Mesendoderm (in vitro differentiated cells): ENCODE measurements around the gene MACROD2.
"Not testable (repeated sequence)": the region's sequence is repeated elsewhere in the genome, so short reads cannot be mapped to it uniquely, and the experiment has no call there.

Source experiments
- DNase-seq: peaks from one replicate; pipeline ENCODE4 v3.0.0; 2013
- H2AK5ac ChIP-seq: 2 replicates; pipeline ENCODE4 v1.6.1; 2013; ENCODE audit warnings: low read length, inconsistent platforms
- H2BK120ac ChIP-seq: 2 replicates; pipeline ENCODE4 v1.6.1; 2013; ENCODE audit warnings: low read depth, mild to moderate bottlenecking, low read length, moderate library complexity, mixed read lengths
- H2BK15ac ChIP-seq: replicated peaks from 2 replicates; pipeline ENCODE4 v1.6.1; 2013; ENCODE audit warnings: low read depth, mild to moderate bottlenecking, moderate library complexity
- H2BK5ac ChIP-seq: 2 replicates; pipeline ENCODE4 v1.6.1; 2013; ENCODE audit warnings: low read length, inconsistent platforms
- H3K18ac ChIP-seq: 2 replicates; pipeline ENCODE4 v1.6.1; 2013; ENCODE audit warnings: mild to moderate bottlenecking, low read length, mixed read lengths
- H3K23ac ChIP-seq: one replicate; pipeline ENCODE4 v1.6.1; 2013; ENCODE audit warnings: low read length
- H3K27ac ChIP-seq: 2 replicates; pipeline ENCODE4 v1.5.1; 2013; ENCODE audit warnings: low read depth, mild to moderate bottlenecking, inconsistent platforms, low read length, moderate library complexity
- H3K27me3 ChIP-seq: 2 replicates; pipeline ENCODE4 v1.6.1; 2013; ENCODE audit warnings: low read length, control low read depth, mild to moderate bottlenecking, inconsistent platforms; ENCODE audit not compliant: insufficient read depth, poor library complexity
- H3K36me3 ChIP-seq: 2 replicates; pipeline ENCODE4 v1.6.1; 2013; ENCODE audit warnings: low read length, inconsistent platforms; ENCODE audit not compliant: control insufficient read depth, insufficient read depth
- H3K4ac ChIP-seq: one replicate; pipeline ENCODE4 v1.6.1; 2013; ENCODE audit warnings: low read depth, mild to moderate bottlenecking, low read length, moderate library complexity
- H3K4me1 ChIP-seq: 2 replicates; pipeline ENCODE4 v1.6.1; 2013; ENCODE audit warnings: low read depth, low read length, inconsistent platforms; ENCODE audit not compliant: control insufficient read depth
- H3K4me2 ChIP-seq: 2 replicates; pipeline ENCODE4 v1.6.1; 2013; ENCODE audit warnings: low read length
- H3K4me3 ChIP-seq: 2 replicates; pipeline ENCODE4 v1.5.1; 2013; ENCODE audit warnings: mild to moderate bottlenecking, low read length
- H3K56ac ChIP-seq: one replicate; pipeline ENCODE4 v1.6.1; 2013; ENCODE audit warnings: low read length
- H3K79me1 ChIP-seq: 2 replicates; pipeline ENCODE4 v1.6.1; 2013; ENCODE audit warnings: low read length, inconsistent platforms
- H3K79me2 ChIP-seq: 2 replicates; pipeline ENCODE4 v1.6.1; 2013; ENCODE audit warnings: mild to moderate bottlenecking, low read length; ENCODE audit not compliant: control insufficient read depth, insufficient read depth
- H3K9ac ChIP-seq: 2 replicates; pipeline ENCODE4 v1.6.1; 2013; ENCODE audit warnings: low read length, inconsistent platforms
- H4K5ac ChIP-seq: one replicate; pipeline ENCODE4 v1.6.1; 2013; ENCODE audit warnings: low read length
- H4K8ac ChIP-seq: one replicate; pipeline ENCODE4 v1.6.1; 2013; ENCODE audit warnings: low read depth, mild to moderate bottlenecking, control low read depth, low read length, moderate library complexity
- WGBS: extraction: QIAGEN DNeasy Blood & Tissue Kit; methylation state at CpG from one replicate; pipeline ENCODE4 v1.1.7; 2013; ENCODE audit warnings: low lambda C conversion rate, missing lambda C conversion rate; ENCODE audit not compliant: insufficient coverage; ENCODE audit errors: extremely low coverage; 5-methylcytosine and 5-hydroxymethylcytosine counted together

The MACROD2 gene

GRCh38 chr20:14044712-14045276 lies 49.5 kb downstream of the MACROD2 start:
- H3K23ac ChIP-seq, H3K4ac ChIP-seq, H2BK5ac ChIP-seq, H3K18ac ChIP-seq, H3K27ac ChIP-seq, H3K4me2 ChIP-seq, H3K4me3 ChIP-seq, H2BK120ac ChIP-seq, H3K27me3 ChIP-seq, H2BK15ac ChIP-seq, H3K4me1 ChIP-seq, H3K36me3 ChIP-seq, H3K9ac ChIP-seq, H4K8ac ChIP-seq, H2AK5ac ChIP-seq, H3K79me1 ChIP-seq, H4K5ac ChIP-seq, DNase-seq, H3K79me2 ChIP-seq, H3K56ac ChIP-seq: not testable (repeated sequence)
- WGBS: no CpG with 5 or more reads among the region's 28 CpGs

- no peak overlapping the region for H3K27ac ChIP-seq
- H3K4ac ChIP-seq: no peak overlapping the region
- no peaks in the 10 kb centered on the region for H3K36me3 ChIP-seq
- no peaks in the 10 kb centered on the region for H3K79me2 ChIP-seq
- no CpG with 5 or more reads among the region's 2 CpGs for WGBS
- no peak overlapping the region for H3K56ac ChIP-seq
- no peak overlapping the region for H3K23ac ChIP-seq
- no peak overlapping the region for H2BK5ac ChIP-seq
- no peak overlapping the region for H2BK15ac ChIP-seq
- H4K5ac ChIP-seq: no peak overlapping the region
- H2BK120ac ChIP-seq: no peak overlapping the region
- H3K4me1 ChIP-seq: no peaks in the 10 kb centered on the region
- no peak overlapping the region for H3K4me3 ChIP-seq
- H3K9ac ChIP-seq: no peak overlapping the region
- no peaks in the 10 kb centered on the region for H3K27me3 ChIP-seq
- H3K79me1 ChIP-seq: no peaks in the 10 kb centered on the region
- H2AK5ac ChIP-seq: no peak overlapping the region
- DNase-seq: no peak
- no peak overlapping the region for H3K4me2 ChIP-seq
- no peak overlapping the region for H3K18ac ChIP-seq
- no peak overlapping the region for H4K8ac ChIP-seq
Measured at GRCh38 chr20:14046534-14046933, 51.2 kb downstream of the MACROD2 start.

GRCh38 chr20:14049111-14049510 lies 53.8 kb downstream of the MACROD2 start:
- no peak overlapping the region for H3K18ac ChIP-seq
- no peak overlapping the region for H4K8ac ChIP-seq
- no peak overlapping the region for H2BK120ac ChIP-seq
- no peaks in the 10 kb centered on the region for H3K27me3 ChIP-seq
- H3K56ac ChIP-seq: no peak overlapping the region
- H2BK5ac ChIP-seq: no peak overlapping the region
- H2BK15ac ChIP-seq: no peak overlapping the region
- H3K36me3 ChIP-seq: no peaks in the 10 kb centered on the region
- no peak overlapping the region for H3K4ac ChIP-seq
- H3K4me3 ChIP-seq: no peak overlapping the region
- H2AK5ac ChIP-seq: no peak overlapping the region
- H3K79me2 ChIP-seq: no peaks in the 10 kb centered on the region
- no peak overlapping the region for H3K9ac ChIP-seq
- no peak overlapping the region for H3K23ac ChIP-seq
- DNase-seq: no peak
- H3K27ac ChIP-seq: no peak overlapping the region
- no peaks in the 10 kb centered on the region for H3K4me1 ChIP-seq
- H3K4me2 ChIP-seq: no peak overlapping the region
- no CpG with 5 or more reads among the region's 4 CpGs for WGBS
- no peaks in the 10 kb centered on the region for H3K79me1 ChIP-seq
- H4K5ac ChIP-seq: no peak overlapping the region

GRCh38 chr20:14051454-14051853 lies 56.1 kb downstream of the MACROD2 start:
- no peak overlapping the region for H2BK15ac ChIP-seq
- no peaks in the 10 kb centered on the region for H3K79me1 ChIP-seq
- H2BK120ac ChIP-seq: no peak overlapping the region
- H3K27me3 ChIP-seq: no peaks in the 10 kb centered on the region
- no peak overlapping the region for H3K4ac ChIP-seq
- no peak overlapping the region for H3K56ac ChIP-seq
- H3K4me3 ChIP-seq: no peak overlapping the region
- H3K18ac ChIP-seq: no peak overlapping the region
- no peak overlapping the region for H2BK5ac ChIP-seq
- no peak overlapping the region for H2AK5ac ChIP-seq
- no peaks in the 10 kb centered on the region for H3K36me3 ChIP-seq
- no peak overlapping the region for H3K4me2 ChIP-seq
- no peak for DNase-seq
- H4K5ac ChIP-seq: no peak overlapping the region
- H3K9ac ChIP-seq: no peak overlapping the region
- no peaks in the 10 kb centered on the region for H3K79me2 ChIP-seq
- no peak overlapping the region for H4K8ac ChIP-seq
- no peaks in the 10 kb centered on the region for H3K4me1 ChIP-seq
- H3K27ac ChIP-seq: no peak overlapping the region
- no peak overlapping the region for H3K23ac ChIP-seq
- WGBS: no CpG with 5 or more reads among the region's 1 CpG

GRCh38 chr20:14055127-14055742 lies 59.9 kb downstream of the MACROD2 start:
- Histone ChIP-seq H4K8ac (no peak overlapping the region), H2BK120ac (no peak overlapping the region), H3K79me1 (no peaks in the 10 kb centered on the region), H3K4me3 (no peak overlapping the region), H3K9ac (no peak overlapping the region), H3K18ac (no peak overlapping the region), H2AK5ac (no peak overlapping the region), H3K4ac (no peak overlapping the region), H2BK5ac (no peak overlapping the region), H3K4me2 (no peak overlapping the region), H3K56ac (no peak overlapping the region), H3K27me3 (no peaks in the 10 kb centered on the region), H3K23ac (no peak overlapping the region), H4K5ac (no peak overlapping the region), H3K27ac (no peak overlapping the region), H3K4me1 (no peaks in the 10 kb centered on the region), H3K79me2 (no peaks in the 10 kb centered on the region), H2BK15ac (no peak overlapping the region), H3K36me3 (no peaks in the 10 kb centered on the region)
- DNase-seq: peak; percentile 59
- no CpG with 5 or more reads among the region's 4 CpGs for WGBS

GRCh38 chr20:14062171-14062570 lies 66.9 kb downstream of the MACROD2 start:
- no peaks in the 10 kb centered on the region for H3K4me1 ChIP-seq
- no peak overlapping the region for H3K27ac ChIP-seq
- H2BK15ac ChIP-seq: no peak overlapping the region
- no peak overlapping the region for H3K23ac ChIP-seq
- no CpG with 5 or more reads among the region's 2 CpGs for whole genome bisulfite sequencing
- H3K79me2 ChIP-seq: no peaks in the 10 kb centered on the region
- no peak overlapping the region for H3K4me2 ChIP-seq
- H3K4ac ChIP-seq: no peak overlapping the region
- no peaks in the 10 kb centered on the region for H3K27me3 ChIP-seq
- H3K56ac ChIP-seq: no peak overlapping the region
- H2AK5ac ChIP-seq: no peak overlapping the region
- no peak overlapping the region for H3K4me3 ChIP-seq
- no peak overlapping the region for H4K5ac ChIP-seq
- H2BK120ac ChIP-seq: no peak overlapping the region
- DNase-seq: no peak
- no peak overlapping the region for H3K9ac ChIP-seq
- H3K18ac ChIP-seq: no peak overlapping the region
- no peaks in the 10 kb centered on the region for H3K79me1 ChIP-seq
- no peak overlapping the region for H4K8ac ChIP-seq
- no peak overlapping the region for H2BK5ac ChIP-seq
- no peaks in the 10 kb centered on the region for H3K36me3 ChIP-seq
